GM21515 (cell line): ENCODE measurements around the gene RBM38.

Experiments
- ATAC-seq: cut with Tn5 transposase; IDR thresholded peaks from one replicate; pipeline ENCODE4 v1.9.1; 2021; ENCODE audit not compliant: unreplicated experiment

RBM38 gene

DNA sequence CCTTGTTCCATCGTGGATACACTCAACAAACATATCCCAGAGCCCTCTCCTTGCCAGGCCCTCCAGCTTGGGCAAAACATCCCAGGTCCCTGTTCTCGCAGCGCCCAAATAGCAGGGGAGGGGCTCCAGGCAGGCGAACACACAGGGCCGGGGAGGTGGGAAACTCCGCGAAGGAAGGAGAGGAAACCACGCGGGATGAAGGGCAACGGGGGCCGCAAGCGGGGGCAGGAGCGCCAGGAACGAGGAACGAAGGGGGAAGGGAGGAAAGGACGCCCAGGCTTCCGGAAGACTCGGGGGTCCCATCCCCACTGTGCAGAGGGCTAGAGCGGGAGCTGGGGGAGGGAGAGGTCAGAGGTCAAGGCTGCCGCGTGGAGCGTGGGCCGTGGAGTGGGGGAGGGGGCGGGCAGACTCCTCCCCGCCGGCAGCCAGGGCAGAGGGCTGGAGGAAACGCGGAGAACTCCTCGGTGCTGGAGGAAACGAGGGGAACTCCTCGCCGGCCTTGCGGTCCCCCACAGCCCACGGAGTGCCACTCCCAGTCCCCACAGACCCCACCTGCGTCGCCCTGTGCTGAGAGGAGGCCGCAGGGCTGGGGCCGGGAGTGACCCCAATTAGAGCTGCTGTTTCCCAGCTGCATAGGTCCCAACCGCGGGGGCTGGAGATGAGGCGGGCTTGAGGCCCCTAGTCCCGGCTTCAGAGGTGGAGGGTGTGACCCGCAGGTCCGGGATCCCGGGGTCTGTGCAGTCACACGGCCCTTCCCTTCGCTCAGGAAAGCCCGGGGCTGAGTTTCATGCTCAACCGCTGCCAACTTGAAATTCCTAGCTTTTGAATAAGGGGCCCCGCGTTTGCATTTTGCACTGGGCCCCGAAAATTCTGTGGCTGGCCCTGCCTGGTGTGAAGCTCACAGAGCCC, 1.2 kb upstream of the RBM38 start:
- ATAC-seq = peak; percentile 9

DNA sequence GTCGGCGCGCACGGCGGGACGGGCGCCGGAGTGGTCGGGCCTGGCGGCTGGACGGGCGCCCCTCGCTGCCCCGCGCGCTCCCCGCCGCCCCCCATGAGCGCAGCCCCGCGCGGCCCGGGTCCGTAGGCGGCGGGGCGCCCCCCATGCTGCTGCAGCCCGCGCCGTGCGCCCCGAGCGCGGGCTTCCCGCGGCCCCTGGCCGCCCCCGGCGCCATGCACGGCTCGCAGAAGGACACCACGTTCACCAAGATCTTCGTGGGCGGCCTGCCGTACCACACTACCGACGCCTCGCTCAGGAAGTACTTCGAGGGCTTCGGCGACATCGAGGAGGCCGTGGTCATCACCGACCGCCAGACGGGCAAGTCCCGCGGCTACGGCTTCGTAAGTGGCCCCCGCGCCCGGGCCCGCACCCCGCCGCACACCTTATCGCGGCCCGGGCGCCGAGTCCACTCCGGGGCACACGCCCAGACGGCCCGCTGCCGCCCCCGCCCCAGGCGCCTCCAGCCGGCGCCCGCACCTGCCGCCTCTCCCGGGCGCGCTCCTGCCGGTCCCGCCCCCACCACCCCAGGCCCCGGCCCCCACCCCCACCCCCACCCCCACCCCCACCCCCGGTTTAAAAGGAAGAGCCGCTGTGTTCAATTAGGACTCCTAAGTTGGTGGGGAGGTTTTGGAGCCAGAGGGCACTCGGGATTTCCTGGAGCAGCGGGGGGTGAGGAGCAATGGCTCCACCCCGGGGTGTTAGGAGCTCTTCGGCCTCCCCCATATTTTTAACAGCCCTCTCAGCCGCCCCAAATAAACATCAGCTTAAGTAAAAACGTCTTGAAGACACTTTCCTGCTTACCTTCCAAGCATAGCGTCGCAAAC, 474 bp downstream of the RBM38 start:
- ATAC-seq = peak; percentile 1

DNA sequence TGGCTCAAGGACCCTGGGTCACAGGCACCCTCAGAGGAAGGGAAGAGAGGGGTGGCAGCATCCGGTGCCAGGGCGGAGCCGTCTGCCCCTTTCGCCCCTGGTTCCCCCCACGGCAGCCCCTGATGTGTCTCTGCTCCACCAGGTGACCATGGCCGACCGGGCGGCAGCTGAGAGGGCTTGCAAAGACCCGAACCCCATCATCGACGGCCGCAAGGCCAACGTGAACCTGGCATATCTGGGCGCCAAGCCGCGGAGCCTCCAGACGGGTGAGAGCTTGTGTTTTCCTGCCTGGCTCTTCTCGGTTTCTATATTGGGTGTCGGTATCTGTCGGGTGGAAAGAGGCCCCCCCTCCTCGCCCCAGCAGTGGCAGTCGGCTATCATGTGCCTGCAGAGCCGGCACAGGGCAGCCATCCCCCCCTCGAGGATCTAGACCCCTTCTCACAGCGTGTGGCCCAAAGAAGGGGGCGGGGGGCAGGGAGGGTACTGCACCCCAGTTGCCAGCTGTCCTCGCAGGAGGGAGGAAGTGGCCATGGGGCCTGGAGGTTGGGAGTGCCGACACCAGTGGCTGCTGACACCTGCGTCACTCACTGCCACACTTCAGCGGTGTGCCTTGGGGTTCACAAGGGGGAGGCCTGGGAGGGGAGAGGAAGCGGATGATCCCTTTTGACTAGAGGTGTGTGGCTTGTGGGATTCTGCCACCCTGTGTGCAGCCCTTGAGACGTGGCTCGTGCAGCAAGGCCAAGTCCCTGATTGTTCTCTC, 1.5 kb downstream of the RBM38 start:
- ATAC-seq = no peak

DNA sequence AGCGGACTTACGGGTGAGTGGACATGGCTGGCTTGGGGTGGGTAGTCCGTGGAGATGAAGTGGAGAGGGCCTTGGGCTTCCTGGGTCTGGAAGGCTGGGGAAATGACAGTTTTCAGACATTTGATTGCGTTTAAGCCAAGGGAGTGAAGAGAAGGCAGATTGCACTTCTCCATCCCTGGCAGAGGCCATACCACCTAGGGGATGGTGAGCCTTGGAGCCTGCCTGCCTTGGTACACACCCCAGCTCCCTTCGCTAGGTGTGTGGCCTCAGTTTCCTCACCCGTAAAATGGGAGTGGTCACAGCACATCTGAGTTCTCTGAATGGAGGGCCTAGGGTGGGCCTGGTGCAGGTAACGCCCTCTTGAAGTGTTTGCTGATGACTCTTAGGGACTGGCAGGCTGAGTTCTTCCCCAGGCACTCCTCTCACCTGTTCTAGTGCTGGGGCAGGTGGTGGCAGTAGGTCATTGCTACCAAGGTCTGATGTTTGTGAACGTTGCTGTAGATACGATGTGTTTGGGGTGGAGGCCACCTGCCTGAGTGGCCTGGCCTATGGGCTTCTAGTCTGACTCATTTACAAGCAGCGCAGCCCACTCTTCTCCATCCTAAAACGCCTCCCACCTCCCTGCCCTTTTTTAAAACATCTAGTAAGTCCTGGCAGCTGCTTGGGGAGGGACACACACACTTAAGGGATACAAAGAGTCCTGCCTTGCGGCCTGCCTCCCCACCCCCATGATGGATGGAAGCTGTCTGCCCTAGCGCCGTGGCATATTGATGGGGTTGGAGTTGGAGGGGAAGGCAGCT, 2.3 kb downstream of the RBM38 start:
- no peak for ATAC-seq

DNA sequence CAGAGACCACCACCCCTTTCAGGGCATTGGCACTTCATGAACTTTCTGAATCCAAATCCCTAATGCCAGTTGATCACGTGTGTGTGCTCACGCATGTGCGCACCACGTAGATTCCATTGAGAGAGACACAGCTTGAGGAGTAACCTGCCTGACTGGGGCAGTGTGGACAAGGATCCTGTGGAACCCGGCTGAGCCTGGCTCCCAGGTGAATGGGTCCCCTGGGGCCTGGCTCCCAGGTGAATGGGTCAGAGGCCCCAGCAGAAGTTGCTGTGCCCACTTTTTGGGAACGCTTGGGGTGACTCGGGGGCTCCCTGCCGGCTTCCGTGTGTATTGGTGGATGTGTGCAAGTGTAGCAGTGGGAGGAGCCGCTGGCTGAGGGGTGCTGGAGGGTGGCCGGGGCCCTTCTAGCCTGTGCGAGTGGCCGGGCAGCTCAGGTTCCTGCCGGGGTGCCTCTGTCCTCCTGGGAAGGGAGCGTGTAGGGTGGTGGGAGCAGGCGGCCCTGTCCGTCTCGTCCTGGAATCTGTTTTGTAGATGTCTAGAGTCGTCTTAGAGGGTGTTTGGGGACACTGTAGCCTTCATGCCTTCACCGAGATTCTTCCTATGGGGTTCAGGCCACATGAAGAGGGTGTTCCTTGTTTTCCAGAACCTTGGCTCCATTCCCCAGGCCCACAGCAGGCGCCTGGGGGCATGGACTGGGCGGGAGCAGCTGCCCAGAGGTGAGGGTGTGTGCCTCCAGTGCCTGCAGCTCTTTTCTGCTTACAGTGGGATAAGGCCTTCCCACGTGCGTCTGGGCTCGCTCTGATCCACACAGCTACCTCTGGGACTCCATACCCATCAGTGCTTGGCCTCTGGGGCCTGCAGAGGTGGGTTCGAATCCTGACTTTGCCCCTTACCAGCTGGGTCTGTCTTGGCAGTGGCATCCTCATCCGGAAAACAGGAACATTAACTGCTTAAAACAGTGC, 3.2 kb downstream of the RBM38 start:
- no peak for ATAC-seq

DNA sequence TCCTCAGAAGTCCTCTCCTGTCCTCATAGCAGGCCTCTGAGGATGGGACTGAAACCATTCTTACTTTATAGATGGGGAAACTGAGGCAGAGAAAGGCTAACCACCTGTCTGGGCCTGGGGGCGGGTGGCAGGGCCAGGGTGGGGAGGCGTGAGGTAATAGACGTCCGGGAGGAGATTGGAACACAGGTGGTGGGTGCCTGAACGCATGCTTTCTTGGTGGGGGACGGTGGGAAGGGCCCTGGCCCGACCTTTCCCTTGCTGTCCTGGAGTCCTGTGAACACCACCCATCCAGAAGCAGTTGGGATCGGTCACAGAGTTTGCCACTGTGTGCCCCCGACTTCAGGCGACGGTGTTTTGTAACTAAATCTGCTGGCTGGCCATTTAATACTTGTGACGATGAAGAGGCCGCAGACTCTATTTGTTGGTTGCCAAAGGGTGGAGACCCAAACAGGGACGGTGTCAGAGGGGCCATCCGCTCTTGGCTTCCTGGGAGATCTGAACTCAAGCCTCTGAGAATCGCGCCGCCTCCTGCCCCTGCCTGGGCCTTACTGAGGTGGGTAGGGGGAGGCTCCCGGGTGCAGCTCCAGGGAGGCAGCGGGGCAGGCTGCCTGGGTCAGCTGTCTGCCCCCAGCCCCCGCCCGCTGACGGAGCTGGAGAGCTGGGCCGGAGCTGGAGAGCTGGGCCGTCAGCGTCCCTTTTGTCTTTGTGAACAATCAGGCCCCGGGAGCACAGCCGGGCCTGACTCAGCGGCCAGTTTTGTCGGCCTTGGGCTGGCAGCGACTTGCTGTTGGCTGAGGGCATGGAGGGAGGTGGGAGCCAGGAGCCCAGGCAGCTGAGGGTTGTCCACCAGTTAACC, 4.1 kb downstream of the RBM38 start:
- ATAC-seq = no peak

DNA sequence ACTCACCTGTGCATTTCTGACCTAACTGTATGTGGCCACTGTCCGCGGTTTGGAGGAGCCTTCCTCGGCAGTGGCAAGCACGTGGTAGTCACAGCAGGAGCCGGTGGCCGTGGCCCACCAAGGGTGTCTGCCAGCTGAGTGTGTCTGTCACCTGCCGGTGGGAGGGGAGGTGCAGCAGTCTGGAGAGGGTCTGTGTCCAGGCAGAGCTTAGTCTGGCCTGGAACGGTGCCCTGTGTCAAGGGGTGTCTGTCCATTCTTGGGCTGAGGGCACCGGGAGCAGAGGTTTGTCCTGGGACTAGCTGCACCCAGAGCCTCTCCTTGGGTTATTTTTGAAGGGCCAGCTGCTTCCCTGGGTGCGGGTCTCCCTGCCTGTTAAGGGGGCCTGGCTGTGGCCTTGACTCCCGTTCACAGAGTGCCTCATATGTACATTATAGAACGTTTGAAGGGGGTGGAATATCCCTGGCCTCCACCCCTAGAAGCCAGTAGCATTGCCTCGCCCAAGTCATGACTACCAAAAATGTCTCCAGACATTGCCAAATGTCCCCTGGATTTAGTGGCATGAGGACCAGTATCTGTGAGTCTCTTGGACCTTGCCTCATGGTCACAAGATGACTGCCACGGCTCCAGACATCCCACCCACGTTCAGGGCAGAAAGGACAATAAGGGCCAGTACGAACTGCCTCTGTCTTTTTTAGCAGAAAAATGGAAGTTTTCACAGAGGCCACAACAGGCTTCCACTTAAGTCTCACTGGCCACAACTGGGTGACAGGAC, 5.2 kb downstream of the RBM38 start:
- no peak for ATAC-seq

DNA sequence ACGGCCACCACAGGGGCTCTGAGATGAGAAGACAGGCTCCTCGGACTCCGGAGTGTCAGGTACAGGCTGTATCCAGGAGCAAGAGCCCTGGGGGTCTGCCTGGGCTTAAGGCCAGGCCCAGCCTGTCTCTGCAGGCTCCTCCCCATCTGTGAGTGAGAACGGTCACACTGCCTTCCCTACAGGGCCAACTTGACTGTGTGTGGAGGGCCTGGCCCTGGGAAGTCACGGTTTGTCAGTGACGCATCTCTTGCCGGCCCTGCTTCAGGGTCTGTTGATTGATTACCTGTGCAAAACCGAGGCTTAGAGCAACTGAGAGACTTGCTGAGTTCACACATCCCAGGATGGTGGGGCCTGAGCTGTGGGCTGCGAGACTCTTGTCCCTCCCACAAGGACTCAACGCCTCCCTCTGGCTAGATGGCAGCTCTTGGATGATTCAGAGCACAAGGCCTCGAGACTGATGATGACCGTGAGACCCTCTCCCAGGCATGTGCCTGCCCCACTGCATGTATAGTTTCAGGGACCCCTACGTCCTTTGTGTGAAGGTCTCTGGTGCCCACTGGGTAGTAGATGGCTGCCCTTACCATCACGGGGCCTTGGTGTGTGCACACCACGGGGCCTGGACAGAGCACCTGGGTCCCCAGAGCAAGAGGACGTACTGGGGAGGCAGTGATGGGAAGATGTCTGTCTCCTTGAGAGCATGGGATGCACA, 5.9 kb downstream of the RBM38 start:
- ATAC-seq = no peak

DNA sequence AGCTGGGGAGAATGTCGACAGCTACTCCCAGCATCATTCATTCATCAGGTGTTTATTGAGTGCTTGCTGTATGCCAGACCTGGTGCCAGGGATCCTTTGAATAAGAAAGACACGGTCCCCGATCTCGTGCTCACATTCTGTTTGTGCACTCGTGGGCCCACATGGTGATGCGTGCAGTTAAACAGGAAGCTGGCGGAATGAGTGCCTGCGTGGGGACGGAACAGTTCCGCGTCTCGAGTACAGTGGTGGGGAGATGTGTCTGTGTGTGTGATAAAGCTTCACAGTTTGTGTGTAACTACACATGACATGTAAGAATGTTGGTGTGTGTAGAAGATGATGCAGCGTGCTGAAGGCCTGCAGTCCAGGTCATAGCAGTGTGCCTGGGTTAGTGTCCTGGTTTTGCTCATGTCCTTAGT, 6.5 kb downstream of the RBM38 start:
- peak; percentile 10 for ATAC-seq

DNA sequence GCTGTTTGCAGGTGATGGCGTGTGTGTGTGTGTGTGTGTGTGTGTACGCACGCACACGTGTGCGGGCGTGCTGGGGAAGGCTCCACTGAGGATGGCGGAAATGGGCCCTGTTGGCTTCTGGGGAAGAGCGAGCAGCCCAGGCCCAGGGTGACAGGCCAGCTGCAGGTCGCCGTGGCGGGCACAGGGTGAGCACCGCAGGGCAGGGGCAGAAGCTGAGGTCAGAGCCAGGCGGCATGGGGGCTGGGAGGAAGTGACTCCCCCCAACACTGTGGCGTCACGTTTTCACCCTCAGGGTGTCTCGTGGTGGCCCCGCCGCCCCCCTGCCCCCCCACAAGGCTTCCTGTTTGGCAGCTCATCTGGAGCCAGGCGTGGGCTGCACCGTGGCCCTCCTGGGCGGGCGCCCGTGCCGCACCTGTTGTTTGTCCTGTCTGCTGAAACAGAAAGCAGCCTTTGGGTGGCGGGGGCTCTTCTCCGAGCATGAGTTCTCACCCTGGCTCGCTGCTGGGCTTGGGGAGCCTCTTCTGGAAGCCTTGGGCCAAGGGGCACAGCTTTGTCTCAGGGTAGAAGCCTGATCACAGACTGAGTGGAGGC, 7.1 kb downstream of the RBM38 start:
- ATAC-seq = peak; percentile 48

DNA sequence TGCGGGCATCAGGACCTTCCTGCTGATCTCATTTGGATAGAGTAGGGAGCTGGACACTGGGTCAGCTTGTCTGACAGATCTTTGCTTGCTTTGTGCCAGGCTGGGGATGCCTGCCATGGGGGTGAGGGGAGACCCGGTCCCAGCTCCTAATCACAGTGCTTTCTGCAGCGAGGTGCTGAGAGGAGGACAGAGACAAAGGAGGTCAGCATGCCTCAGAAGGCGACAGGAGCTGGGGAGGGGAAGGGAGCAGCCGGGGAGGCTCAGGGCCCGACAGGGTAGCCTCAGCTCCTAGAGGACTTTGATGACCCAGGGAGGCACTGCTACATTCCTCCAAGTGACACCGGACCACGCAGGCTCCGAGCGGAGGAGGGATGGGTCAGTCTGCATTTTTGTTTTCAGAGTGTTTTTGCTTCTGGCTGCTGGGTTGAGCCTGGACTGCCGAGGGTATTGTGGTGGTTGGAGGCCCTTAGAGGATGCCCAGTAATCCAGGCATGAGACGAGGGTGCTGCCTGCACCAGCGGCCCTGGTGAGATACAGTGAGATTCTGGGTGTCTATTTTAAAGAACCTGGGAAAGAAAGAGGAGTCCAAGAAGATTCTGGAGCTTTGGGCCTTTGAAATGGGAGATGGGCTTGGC, 7.8 kb downstream of the RBM38 start:
- ATAC-seq = no peak

DNA sequence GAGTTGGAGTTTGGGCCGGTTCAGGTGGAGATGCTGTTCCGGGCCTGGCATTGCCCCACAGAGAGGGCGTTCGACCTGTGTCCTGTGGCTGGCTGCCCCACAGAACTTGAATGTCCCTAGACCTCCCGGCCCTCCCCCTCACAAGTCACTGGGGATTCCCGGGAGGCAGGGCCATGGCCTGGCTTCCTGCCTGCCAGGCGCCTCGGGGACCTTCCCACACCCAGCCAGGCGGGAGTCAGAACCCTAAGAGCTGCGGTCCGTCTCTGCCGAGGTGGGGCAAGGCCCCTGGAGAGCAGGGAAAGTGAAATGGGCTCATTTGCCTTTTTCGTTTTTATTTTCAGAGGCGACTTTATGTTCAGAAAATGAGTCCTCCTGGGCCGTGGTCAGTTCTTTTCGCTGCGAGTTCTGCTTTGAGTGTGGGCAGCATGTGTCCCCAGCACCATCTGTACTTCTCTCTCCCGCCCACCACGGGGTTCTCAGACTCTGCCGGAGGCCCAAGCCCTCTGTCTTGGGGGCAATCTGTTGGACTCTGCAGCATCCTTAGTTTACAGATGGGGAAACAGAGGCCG, 8.5 kb downstream of the RBM38 start:
- no peak for ATAC-seq

DNA sequence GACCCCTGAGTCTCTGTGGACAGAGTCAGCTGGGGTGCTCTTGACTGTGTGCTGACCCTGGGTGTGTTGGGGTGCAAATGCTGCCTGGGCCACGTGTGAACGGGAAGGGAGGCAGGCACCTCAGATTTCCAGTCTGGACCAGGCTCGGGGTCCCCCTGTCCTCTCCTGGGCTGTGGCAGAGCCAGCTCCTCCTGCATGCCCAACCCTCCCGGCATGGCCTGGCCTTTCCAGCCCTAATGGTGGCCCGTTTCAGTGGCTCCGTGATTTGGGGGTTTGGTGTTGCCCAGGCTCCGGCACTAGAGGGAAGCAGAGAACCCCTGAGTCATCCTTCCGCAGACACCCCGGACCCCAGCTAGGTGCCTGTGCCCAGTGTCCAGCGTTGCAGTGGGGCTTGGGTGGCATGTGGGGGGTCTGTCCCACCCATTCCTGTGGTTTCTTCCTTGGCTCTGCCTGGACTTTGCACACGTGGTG, 9.1 kb downstream of the RBM38 start:
- ATAC-seq = no peak

DNA sequence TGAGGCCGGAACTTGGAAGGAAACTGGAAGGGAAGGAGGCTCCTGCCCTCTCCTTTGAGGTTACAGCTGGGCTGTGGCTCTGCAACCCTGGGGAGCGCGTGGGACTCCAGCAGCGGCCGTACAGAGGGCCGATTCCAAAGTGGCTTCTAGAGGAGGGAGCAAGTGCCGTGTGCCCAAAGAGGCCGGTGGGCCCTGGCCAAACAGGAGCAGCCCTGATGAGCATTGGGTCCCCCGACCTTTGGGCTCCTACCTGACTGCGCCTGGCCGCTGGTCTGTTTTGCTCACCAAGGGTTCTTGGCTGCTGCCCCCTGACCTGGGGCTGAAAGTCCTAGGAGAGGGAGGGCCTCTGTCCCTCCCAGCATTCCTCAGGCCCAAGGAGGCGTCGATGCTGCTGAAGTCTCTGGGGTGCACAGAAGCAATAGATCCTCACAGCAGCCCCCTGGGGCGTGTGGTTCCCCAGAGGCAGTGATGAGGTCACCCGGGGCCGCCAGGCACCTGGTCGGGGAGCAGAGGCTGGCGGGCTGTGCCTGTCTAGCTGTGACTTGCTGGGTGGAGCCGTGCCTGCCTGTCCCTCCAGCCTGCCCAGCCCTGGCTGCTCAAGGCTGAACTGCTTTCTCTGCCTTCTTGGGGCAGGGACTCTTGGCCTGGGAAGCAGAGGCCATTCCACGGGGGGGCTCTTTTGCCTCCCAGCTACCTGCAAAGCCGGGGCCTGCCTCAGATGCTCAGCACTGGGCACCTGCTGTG, 9.8 kb downstream of the RBM38 start:
- no peak for ATAC-seq

DNA sequence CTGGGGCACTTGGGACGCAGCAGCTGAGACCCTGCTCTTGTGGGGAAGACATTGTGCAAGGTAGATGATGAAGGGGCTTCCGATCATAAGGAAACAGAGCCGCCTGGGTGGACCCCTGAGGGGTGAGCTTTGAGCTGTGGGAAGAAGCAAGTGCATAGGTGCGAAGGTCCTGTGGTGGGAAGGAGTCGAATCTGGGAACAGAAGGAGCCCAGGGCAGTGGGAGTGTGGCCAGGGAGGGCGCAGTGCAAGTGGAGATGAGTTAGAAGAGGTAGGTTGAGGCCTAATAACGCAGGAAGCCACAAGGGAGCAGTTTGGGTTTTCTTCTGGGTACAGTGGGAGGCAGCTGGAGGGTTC, 10.3 kb downstream of the RBM38 start:
- no peak for ATAC-seq
